ENCODE results near the gene TUBA8.
"Not testable (repeated sequence)": the region's sequence is repeated elsewhere in the genome, so short reads cannot be mapped to it uniquely, and the experiment has no call there.

Gene TUBA8

GRCh38 chr22:18077639-18078328, 32.8 kb upstream of the TUBA8 start, which contains the start of gene PEX26:
TSS of gene PEX26 (plus strand) at chr22:18077990. CDS start at chr22:18078377, 387 bp downstream.
- peak; percentile 79 for DNase-seq

- DNase-seq: no peak
Observed at GRCh38 chr22:18078329-18079041, 32.1 kb upstream of the TUBA8 start.

GRCh38 chr22:18079706-18080233, 30.8 kb upstream of the TUBA8 start:
- DNase-seq: no peak

- no peak for DNase-seq
Observed at GRCh38 chr22:18081416-18081815, 29.2 kb upstream of the TUBA8 start.

- DNase-seq: no peak
Observed at GRCh38 chr22:18082467-18082866, 28.1 kb upstream of the TUBA8 start.

- DNase-seq: no peak
Observed at GRCh38 chr22:18083406-18083805, 27.2 kb upstream of the TUBA8 start.

GRCh38 chr22:18085188-18085587, 25.4 kb upstream of the TUBA8 start:
- DNase-seq: no peak

GRCh38 chr22:18087350-18087855, 23.2 kb upstream of the TUBA8 start:
- DNase-seq: no peak

GRCh38 chr22:18088825-18089568, 21.6 kb upstream of the TUBA8 start:
- DNase-seq: no peak

- DNase-seq: no peak
Observed at GRCh38 chr22:18090286-18090685, 20.3 kb upstream of the TUBA8 start.

- DNase-seq: no peak
Observed at GRCh38 chr22:18091478-18091877, 19.1 kb upstream of the TUBA8 start.

GRCh38 chr22:18091916-18092526, 18.6 kb upstream of the TUBA8 start:
- no peak for DNase-seq

GRCh38 chr22:18093661-18094060, 16.9 kb upstream of the TUBA8 start:
- no peak for DNase-seq

- DNase-seq: no peak
Observed at GRCh38 chr22:18095101-18095805, 15.4 kb upstream of the TUBA8 start.

GRCh38 chr22:18096823-18097222, 13.8 kb upstream of the TUBA8 start:
- DNase-seq: no peak

- DNase-seq: no peak
Observed at GRCh38 chr22:18100781-18101180, 9.8 kb upstream of the TUBA8 start.

GRCh38 chr22:18101536-18101935, 9.1 kb upstream of the TUBA8 start:
- no peak for DNase-seq

GRCh38 chr22:18103527-18104269, 6.9 kb upstream of the TUBA8 start:
- no peak for DNase-seq

- DNase-seq: no peak
Observed at GRCh38 chr22:18104566-18104965, 6.0 kb upstream of the TUBA8 start.

GRCh38 chr22:18105981-18106380, 4.6 kb upstream of the TUBA8 start:
- DNase-seq: not testable (repeated sequence)
